Activated B cell treated with CpG ODN at 0.5 μM for 24 hours (primary cell): ENCODE results near the gene SAV1. TPM values are rescaled to one million over a fixed set of nuclear protein-coding genes. Genes with fewer than 3 reads are reported as not detected.

Experiments used
- ATAC-seq: fragments of 200-7000 bp; cut with Tn5 transposase; one replicate; pipeline ENCODE4 v1.10.0; 2021; ENCODE audit warnings: low read depth, mild to moderate bottlenecking, moderate library complexity
- CTCF ChIA-PET: fragments of 350-600 bp; sonication (Branson Sonifier 250); formaldehyde crosslinking; loops from one replicate; lab custom pipeline; 2021; ENCODE audit warnings: antibody characterized with exemption; lab: Charles Lee
- POLR2A ChIA-PET: fragments of 350-600 bp; sonication (Branson Sonifier 250); formaldehyde crosslinking; loops from one replicate; lab custom pipeline; 2021; ENCODE audit warnings: antibody characterized with exemption; lab: Charles Lee
- DNase-seq: peaks from one replicate; pipeline ENCODE4 v3.0.0; 2022
- H3K27ac Mint-ChIP-seq: one replicate; pipeline ENCODE4 v1.8.0; 2020; ENCODE audit warnings: mixed read lengths
- H3K27me3 Mint-ChIP-seq: one replicate; pipeline ENCODE4 v1.8.0; 2021; ENCODE audit warnings: mixed read lengths
- H3K36me3 Mint-ChIP-seq: one replicate; pipeline ENCODE4 v1.8.0; 2021; ENCODE audit warnings: low read depth, mixed read lengths
- H3K4me1 Mint-ChIP-seq: one replicate; pipeline ENCODE4 v1.8.0; 2021; ENCODE audit warnings: mixed read lengths
- H3K4me3 Mint-ChIP-seq: one replicate; pipeline ENCODE4 v1.8.0; 2020; ENCODE audit warnings: mild to moderate bottlenecking, mixed read lengths
- H3K9me3 Mint-ChIP-seq: one replicate; pipeline ENCODE4 v1.8.0; 2020; ENCODE audit warnings: mixed read lengths
- intact Hi-C: fragments of 100-400 bp; cut with micrococcal nuclease; formaldehyde crosslinking; loops from one replicate; pipeline ENCODE4 v1.15.1; 2024
- total RNA-seq: library from RNA; stranded (reverse); gene quantifications from 2 replicates; pipeline ENCODE4 v1.2.3, GENCODE V29; 2022
- TF ChIP-seq, protein P1 (sequence below): fragments of 200-600 bp; IDR thresholded peaks from one replicate; pipeline ENCODE4 v1.8.0; 2022; ENCODE audit warnings: antibody characterized with exemption, mild to moderate bottlenecking

Gene SAV1
- total RNA-seq, 1 donor from 2014 or later = 33.3 TPM

DNA sequence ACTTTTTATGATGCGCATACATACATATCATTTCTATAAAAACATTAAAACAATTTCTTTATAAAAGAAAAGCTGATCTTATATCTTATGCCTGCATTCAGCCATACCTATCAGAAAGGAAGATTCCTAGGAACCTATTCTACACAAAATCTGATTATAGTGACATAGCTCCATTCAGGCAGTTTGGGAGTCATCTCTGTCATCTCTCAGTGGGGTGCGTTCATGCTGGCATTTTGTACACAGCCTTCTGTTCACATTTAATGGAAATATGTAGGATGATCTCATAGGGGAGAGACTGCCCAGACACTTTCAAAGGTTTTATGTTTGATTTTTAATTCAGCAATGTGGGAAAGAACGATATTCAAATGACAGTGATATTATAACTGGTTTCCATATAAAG lies 55.3 kb downstream of the SAV1 start:
- intact Hi-C loops = loop anchor here (5.0 kb wide), 1 partner anchor 34 kb away; no protein-coding TSS in a partner anchor

GRCh38 chr14:50610465-50610864 lies 57.6 kb downstream of the SAV1 start:
- H3K4me3 Mint-ChIP-seq = no peak overlapping the region
- H3K9me3 Mint-ChIP-seq = no peaks in the 10 kb centered on the region
- intact Hi-C loops = loop anchor here (5.0 kb wide), 1 partner anchor 37 kb away; no protein-coding TSS in a partner anchor
- H3K27me3 Mint-ChIP-seq = no peaks in the 10 kb centered on the region
- no peaks in the 10 kb centered on the region for H3K36me3 Mint-ChIP-seq
- H3K27ac Mint-ChIP-seq = no peak overlapping the region
- no peaks in the 10 kb centered on the region for H3K4me1 Mint-ChIP-seq
- ChIA-PET CTCF (no interaction called here), POLR2A (no interaction called here)
- TF ChIP-seq, protein P1, sequence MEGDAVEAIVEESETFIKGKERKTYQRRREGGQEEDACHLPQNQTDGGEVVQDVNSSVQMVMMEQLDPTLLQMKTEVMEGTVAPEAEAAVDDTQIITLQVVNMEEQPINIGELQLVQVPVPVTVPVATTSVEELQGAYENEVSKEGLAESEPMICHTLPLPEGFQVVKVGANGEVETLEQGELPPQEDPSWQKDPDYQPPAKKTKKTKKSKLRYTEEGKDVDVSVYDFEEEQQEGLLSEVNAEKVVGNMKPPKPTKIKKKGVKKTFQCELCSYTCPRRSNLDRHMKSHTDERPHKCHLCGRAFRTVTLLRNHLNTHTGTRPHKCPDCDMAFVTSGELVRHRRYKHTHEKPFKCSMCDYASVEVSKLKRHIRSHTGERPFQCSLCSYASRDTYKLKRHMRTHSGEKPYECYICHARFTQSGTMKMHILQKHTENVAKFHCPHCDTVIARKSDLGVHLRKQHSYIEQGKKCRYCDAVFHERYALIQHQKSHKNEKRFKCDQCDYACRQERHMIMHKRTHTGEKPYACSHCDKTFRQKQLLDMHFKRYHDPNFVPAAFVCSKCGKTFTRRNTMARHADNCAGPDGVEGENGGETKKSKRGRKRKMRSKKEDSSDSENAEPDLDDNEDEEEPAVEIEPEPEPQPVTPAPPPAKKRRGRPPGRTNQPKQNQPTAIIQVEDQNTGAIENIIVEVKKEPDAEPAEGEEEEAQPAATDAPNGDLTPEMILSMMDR = no peak
- no peak for ATAC-seq
- no peak for DNase-seq

More for the DNA sequence above, 55.3 kb downstream of the SAV1 start:
- DNase-seq = no peak
- Mint-ChIP-seq H3K27me3 (no peaks in the 10 kb centered on the region), H3K27ac (no peak overlapping the region), H3K9me3 (no peaks in the 10 kb centered on the region), H3K36me3 (peaks cover 4% of the 10 kb centered on the region), H3K4me1 (no peaks in the 10 kb centered on the region), H3K4me3 (no peak overlapping the region)
- POLR2A ChIA-PET = no interaction called here
- ATAC-seq = no peak
- CTCF ChIA-PET = no interaction called here
- TF ChIP-seq, protein P1 = no peak

GRCh38 chr14:50608302-50608851 lies 59.7 kb downstream of the SAV1 start:
- no peak overlapping the region for H3K27ac Mint-ChIP-seq
- POLR2A ChIA-PET = no interaction called here
- H3K27me3 Mint-ChIP-seq = no peaks in the 10 kb centered on the region
- intact Hi-C loops = no loop called here
- no peak for ATAC-seq
- DNase-seq = no peak
- TF ChIP-seq, protein P1 = no peak
- no peaks in the 10 kb centered on the region for H3K36me3 Mint-ChIP-seq
- H3K4me1 Mint-ChIP-seq = no peaks in the 10 kb centered on the region
- CTCF ChIA-PET = no interaction called here
- no peaks in the 10 kb centered on the region for H3K9me3 Mint-ChIP-seq
- H3K4me3 Mint-ChIP-seq = no peak overlapping the region

GRCh38 chr14:50607761-50608160 lies 60.3 kb downstream of the SAV1 start:
- TF ChIP-seq, protein P1 = no peak
- H3K9me3 Mint-ChIP-seq = no peaks in the 10 kb centered on the region
- POLR2A ChIA-PET = no interaction called here
- no peak overlapping the region for H3K27ac Mint-ChIP-seq
- CTCF ChIA-PET = interaction anchor here (1.2 kb wide), 1 partner anchor 106 kb away, joined by 3 read pairs; no protein-coding TSS in a partner anchor
- no peaks in the 10 kb centered on the region for H3K36me3 Mint-ChIP-seq
- H3K27me3 Mint-ChIP-seq = no peaks in the 10 kb centered on the region
- no peak for DNase-seq
- no peak overlapping the region for H3K4me3 Mint-ChIP-seq
- no peak for ATAC-seq
- intact Hi-C loops = no loop called here
- no peaks in the 10 kb centered on the region for H3K4me1 Mint-ChIP-seq

GRCh38 chr14:50607181-50607580 lies 60.9 kb downstream of the SAV1 start:
- Mint-ChIP-seq H3K27ac (no peak overlapping the region), H3K9me3 (no peaks in the 10 kb centered on the region), H3K4me1 (no peaks in the 10 kb centered on the region), H3K27me3 (no peaks in the 10 kb centered on the region), H3K4me3 (no peak overlapping the region), H3K36me3 (no peaks in the 10 kb centered on the region)
- ATAC-seq = no peak
- TF ChIP-seq, protein P1 = no peak
- ChIA-PET CTCF (interaction anchor here (1.2 kb wide), 1 partner anchor 107 kb away, joined by 3 read pairs; no protein-coding TSS in a partner anchor), POLR2A (interaction anchor here (0.6 kb wide), 1 partner anchor 60 kb away, joined by 4 read pairs; no protein-coding TSS in a partner anchor)
- intact Hi-C loops = no loop called here
- DNase-seq = no peak
